H1 (cell line): ENCODE measurements around the gene KCNJ5. TPM values are rescaled to one million over a fixed set of nuclear protein-coding genes. Genes with fewer than 3 reads are reported as not detected.

Experiments
- CTCF ChIA-PET: fragments of 300-600 bp; sonication (Branson Sonifier 250); formaldehyde crosslinking; loops from one replicate; lab custom pipeline; 2021; ENCODE audit not compliant: partially characterized antibody; lab: Charles Lee
- POLR2A ChIA-PET: fragments of 300-600 bp; sonication (Branson Sonifier 250); formaldehyde crosslinking; loops from one replicate; lab custom pipeline; 2021; ENCODE audit warnings: inconsistent platforms; ENCODE audit not compliant: partially characterized antibody; lab: Charles Lee
- DNase-seq, 2 experiments: peaks; one replicate each; pipeline versions ENCODE4 v3.0.0 to v3.0.0-alpha.2; 2010 to 2022; ENCODE audit warnings: low spot score in 2 of 2, low read depth in 1 of 2, mixed read lengths in 1 of 2
- FAIRE-seq: peaks from 2 replicates; lab custom pipeline; 2011; peaks lifted over from hg19 to GRCh38; lab: Jason Lieb, UNC
- H2AFZ ChIP-seq: 2 replicates; pipeline ENCODE4 v1.8.1; 2012; ENCODE audit warnings: low read length, inconsistent platforms
- H2AK5ac ChIP-seq: 2 replicates; pipeline ENCODE4 v1.6.1; 2013; ENCODE audit warnings: low read depth, low read length
- H2BK120ac ChIP-seq: replicated peaks from 2 replicates; pipeline ENCODE3; 2013; ENCODE audit warnings: low read depth, low read length, inconsistent platforms
- H2BK12ac ChIP-seq: 2 replicates; pipeline ENCODE4 v1.6.1; 2013; ENCODE audit warnings: low read depth, low read length
- H2BK15ac ChIP-seq: 2 replicates; pipeline ENCODE4 v1.6.1; 2013; ENCODE audit warnings: low read length
- H2BK20ac ChIP-seq: 2 replicates; pipeline ENCODE4 v1.6.1; 2013; ENCODE audit warnings: low read length
- H2BK5ac ChIP-seq: 2 replicates; pipeline ENCODE4 v1.6.1; 2013; ENCODE audit warnings: low read depth, low read length
- H3K14ac ChIP-seq: 2 replicates; pipeline ENCODE4 v1.6.1; 2013; ENCODE audit warnings: inconsistent platforms; ENCODE audit not compliant: insufficient read length
- H3K18ac ChIP-seq: 2 replicates; pipeline ENCODE4 v1.6.1; 2013; ENCODE audit warnings: low read length; ENCODE audit errors: extremely low read depth
- H3K23ac ChIP-seq: 2 replicates; pipeline ENCODE4 v1.6.1; 2013; ENCODE audit warnings: inconsistent platforms; ENCODE audit not compliant: insufficient read length
- H3K23me2 ChIP-seq: 2 replicates; pipeline ENCODE4 v1.6.1; 2013; ENCODE audit warnings: low read depth, low read length
- H3K27ac ChIP-seq: 2 replicates; pipeline ENCODE4 v1.6.1; 2011; ENCODE audit warnings: low read depth, low read length, inconsistent platforms
- H3K27me3 ChIP-seq, 4 experiments: replicated peaks in 1 of 4; 1 replicate in 1 of 4; 2 replicates in 3 of 4; pipeline versions ENCODE4 v1.6.1 to v1.8.1; 2011 to 2013; ENCODE audit warnings: low read length in 3 of 4, mild to moderate bottlenecking in 3 of 4, inconsistent platforms in 2 of 4, mixed read lengths in 2 of 4, moderate library complexity in 1 of 4; ENCODE audit not compliant: control insufficient read depth in 3 of 4, insufficient read depth in 3 of 4; ENCODE audit errors: extremely low read depth in 1 of 4
- H3K36me3 ChIP-seq, 4 experiments: 2 replicates each; pipeline versions ENCODE4 v1.6.1 to v1.8.1; 2011 to 2013; ENCODE audit warnings: mild to moderate bottlenecking in 4 of 4, low read length in 3 of 4, moderate library complexity in 2 of 4, control low read depth in 1 of 4, inconsistent platforms in 1 of 4; ENCODE audit not compliant: insufficient read depth in 4 of 4, control insufficient read depth in 2 of 4
- H3K4ac ChIP-seq: replicated peaks from 2 replicates; pipeline ENCODE3; 2013; ENCODE audit warnings: low read length, low read depth, mixed read lengths, inconsistent platforms; ENCODE audit not compliant: insufficient read length
- H3K4me1 ChIP-seq, 4 experiments: replicated peaks in 1 of 4; 1 replicate in 1 of 4; 2 replicates in 3 of 4; pipeline versions ENCODE4 v1.6.1 to v1.8.1; 2011 to 2013; ENCODE audit warnings: low read length in 3 of 4, inconsistent platforms in 2 of 4, mixed read lengths in 1 of 4; ENCODE audit not compliant: insufficient read depth in 4 of 4, control insufficient read depth in 3 of 4
- H3K4me2 ChIP-seq, 2 experiments: 2 replicates each; pipeline versions ENCODE4 v1.6.1 to v1.8.1; 2011 to 2013; ENCODE audit warnings: low read depth in 2 of 2, low read length in 2 of 2, control low read depth in 1 of 2, inconsistent platforms in 1 of 2, mild to moderate bottlenecking in 1 of 2; ENCODE audit not compliant: insufficient read depth in 1 of 2
- H3K4me3 ChIP-seq, 4 experiments: fragments of 200-600, 300-600 bp in 1 of 4; sonication (generic), shearing (Covaris generic), sonication (Bioruptor Twin) in 1 of 4; 2 replicates each; pipeline versions ENCODE4 v1.5.1 to v1.8.1; 2011 to 2016; ENCODE audit warnings: low read length in 4 of 4, low read depth in 3 of 4, control low read depth in 2 of 4, inconsistent platforms in 2 of 4, mild to moderate bottlenecking in 2 of 4, mixed read lengths in 1 of 4, moderate library complexity in 1 of 4; ENCODE audit not compliant: insufficient read depth in 2 of 4; ENCODE audit errors: extremely low read depth in 1 of 4
- H3K56ac ChIP-seq: replicated peaks from 2 replicates; pipeline ENCODE3; 2013; ENCODE audit warnings: low read depth, mild to moderate bottlenecking, mixed read lengths, low read length, inconsistent platforms; ENCODE audit not compliant: insufficient read length
- H3K79me1 ChIP-seq: 2 replicates; pipeline ENCODE4 v1.6.1; 2013; ENCODE audit warnings: low read depth, low read length, control low read depth
- H3K79me2 ChIP-seq, 2 experiments: 2 replicates each; pipeline versions ENCODE4 v1.6.1 to v1.8.1; 2012 to 2013; ENCODE audit warnings: low read length in 2 of 2, mild to moderate bottlenecking in 2 of 2, inconsistent platforms in 1 of 2; ENCODE audit not compliant: insufficient read depth in 2 of 2, control insufficient read depth in 1 of 2
- H3K9ac ChIP-seq, 4 experiments: replicated peaks in 1 of 4; 1 replicate in 1 of 4; 2 replicates in 3 of 4; pipeline versions ENCODE4 v1.6.1 to v1.8.1; 2011 to 2013; ENCODE audit warnings: low read depth in 3 of 4, low read length in 3 of 4, control low read depth in 2 of 4, mild to moderate bottlenecking in 2 of 4, moderate library complexity in 2 of 4, inconsistent platforms in 1 of 4; ENCODE audit errors: extremely low read depth in 1 of 4
- H3K9me3 ChIP-seq, 2 experiments: 2 replicates each; pipeline versions ENCODE4 v1.6.1 to v1.8.1; 2012 to 2013; ENCODE audit warnings: mild to moderate bottlenecking in 2 of 2, moderate library complexity in 2 of 2, control low read depth in 1 of 2, inconsistent platforms in 1 of 2, low read depth in 1 of 2, low read length in 1 of 2, mixed read lengths in 1 of 2; ENCODE audit not compliant: insufficient read depth in 2 of 2
- H4K20me1 ChIP-seq, 2 experiments: replicated peaks in 1 of 2; 2 replicates each; pipeline versions ENCODE3 to v1.8.1; 2011 to 2013; ENCODE audit warnings: inconsistent platforms in 2 of 2, low read length in 2 of 2, mild to moderate bottlenecking in 1 of 2; ENCODE audit not compliant: insufficient read depth in 2 of 2, control insufficient read depth in 1 of 2
- H4K5ac ChIP-seq: 2 replicates; pipeline ENCODE4 v1.6.1; 2013; ENCODE audit warnings: low read length, low read depth, mixed read lengths, inconsistent platforms; ENCODE audit not compliant: insufficient read length
- H4K8ac ChIP-seq: 2 replicates; pipeline ENCODE4 v1.8.0; 2013; ENCODE audit warnings: mild to moderate bottlenecking, moderate library complexity, low read length, inconsistent platforms; ENCODE audit not compliant: insufficient read depth; ENCODE audit errors: extremely low read depth
- H4K91ac ChIP-seq: replicated peaks from 2 replicates; pipeline ENCODE3; 2013; ENCODE audit warnings: low read length, mixed read lengths, inconsistent platforms; ENCODE audit not compliant: insufficient read length
- JUND ChIP-seq: IDR thresholded peaks from 2 replicates; pipeline ENCODE4 v1.6.1; 2011; ENCODE audit warnings: mild to moderate bottlenecking, improper control_type of control experiment, low read length
- NANOG ChIP-seq: IDR thresholded peaks from 2 replicates; pipeline ENCODE4 v1.6.1; 2011; ENCODE audit warnings: low read length, low read depth, mild to moderate bottlenecking, inconsistent platforms; ENCODE audit not compliant: insufficient read depth, poor library complexity, severe bottlenecking
- POLR2AphosphoS5 ChIP-seq: IDR thresholded peaks from 2 replicates; pipeline ENCODE4 v1.6.1; 2011; ENCODE audit warnings: low read depth, low read length
- POU5F1 ChIP-seq: IDR thresholded peaks from 2 replicates; pipeline ENCODE4 v1.6.1; 2011; ENCODE audit warnings: low read depth, mild to moderate bottlenecking, low read length, moderate library complexity
- RNF2 ChIP-seq: fragments of 200-900, 300-1000 bp; sonication (generic); IDR thresholded peaks from 2 replicates; pipeline ENCODE4 v1.7.1; 2016; ENCODE audit warnings: borderline replicate concordance, low read depth, mild to moderate bottlenecking, antibody characterized with exemption, low read length; ENCODE audit not compliant: poor library complexity, severe bottlenecking; ENCODE audit errors: missing control alignments
- TEAD4 ChIP-seq: IDR thresholded peaks from 2 replicates; pipeline ENCODE4 v1.6.1; 2012; ENCODE audit warnings: low read depth, low read length, inconsistent platforms, mixed read lengths
- WGBS, 2 experiments: shearing (Covaris generic) in 1 of 2; methylation state at CpG; one replicate each; pipeline versions ENCODE4 v1.1.6 to v1.1.7; 2013 to 2015; ENCODE audit warnings: low lambda C conversion rate in 2 of 2, mixed read lengths in 2 of 2, inconsistent platforms in 1 of 2, low coverage in 1 of 2, missing lambda C conversion rate in 1 of 2; ENCODE audit not compliant: insufficient replicate concordance in 2 of 2, insufficient coverage in 1 of 2, insufficient read length in 1 of 2; ENCODE audit errors: extremely low coverage in 1 of 2, missing lambda C conversion rate in 1 of 2; 5-methylcytosine and 5-hydroxymethylcytosine counted together
- polyA plus RNA-seq, 7 experiments: library from polyadenylated mRNA; depleted of rRNA in 3 of 7; stranded (reverse) in 5 of 7; unstranded in 2 of 7; fragments of >200 nt in 5 of 7; fragments of 200-250 nt in 2 of 7; gene quantifications; 1 replicate in 5 of 7; 2 replicates in 1 of 7; 4 replicates in 1 of 7; pipeline versions ENCODE4 v1.2.1 to v1.2.3, GENCODE V29; 2011 to 2013; ENCODE audit warnings: missing spikeins in 2 of 7, mixed read lengths in 2 of 7
- total RNA-seq: library from RNA; stranded (reverse); fragmentation: NEBNext Ultra II Directional; extraction: Animal tissue kit (Norgen Biotek cat#: 25700); gene quantifications from 2 replicates; pipeline ENCODE4 v1.2.1, GENCODE V29; 2021

The KCNJ5 gene
- total and polyA plus RNA-seq, 2 of the 8 experiments (the other 6 are each of a cell fraction or from before 2014, with no cell fraction given), result 0.05 TPM; not detected in 1

GRCh38 chr11:128920666-128921065, 29.5 kb downstream of the KCNJ5 start:
- Histone ChIP-seq H3K27ac (no peak overlapping the region), H2BK12ac (no peak overlapping the region), H3K27me3 (peaks cover 0 to 6% (median 3%) of the 10 kb centered on the region in 4 experiments; a peak in 3 of 7 replicates), H4K91ac (no peak overlapping the region), H4K5ac (no peak overlapping the region), H2BK15ac (no peak overlapping the region), H2BK120ac (no peak overlapping the region), H3K9ac (no peak overlapping the region), H3K79me2 (no peaks in the 10 kb centered on the region), H2AK5ac (no peak overlapping the region), H3K4me3 (no peak overlapping the region), H3K79me1 (no peaks in the 10 kb centered on the region), H3K9me3 (no peaks in the 10 kb centered on the region), H2BK5ac (no peak overlapping the region), H3K23ac (no peak overlapping the region), H3K4me2 (no peak overlapping the region), H2BK20ac (no peak overlapping the region), H3K56ac (no peak overlapping the region), H3K4ac (no peak overlapping the region), H4K20me1 (no peaks in the 10 kb centered on the region), H3K36me3 (no peaks in the 10 kb centered on the region), H4K8ac (no peak overlapping the region), H3K23me2 (peaks cover 8% of the 10 kb centered on the region; the same call in 1 of the 2 replicates), H3K4me1 (peaks cover 0 to 11% (median 7%) of the 10 kb centered on the region in 4 experiments; a peak in 5 of 7 replicates), H2AFZ (no peak overlapping the region), H3K14ac (no peak overlapping the region), H3K18ac (no peak overlapping the region)
- FAIRE-seq, result no peak
- DNase-seq, result no peak
- TF ChIP-seq JUND (no peak), RNF2 (no peak), NANOG (no peak), POLR2AphosphoS5 (no peak), TEAD4 (no peak), POU5F1 (no peak)
- POLR2A ChIA-PET, result no interaction called here
- CTCF ChIA-PET, result interaction anchor here (0.6 to 4.8 kb wide), 8 partner anchors 12 to 72 kb away, joined by 3 to 23 read pairs (median 4); no protein-coding TSS in a partner anchor
- 90% methylated on average over 15 of the region's 15 CpGs; no CpG with 5 or more reads in 1 of the 2 experiments for WGBS, 2 experiments
